Heart left ventricle (tissue), 16 donors: ENCODE results near the gene PDE11A. TPM values are rescaled to one million over a fixed set of nuclear protein-coding genes. Genes with fewer than 3 reads are reported as not detected.

Experiments
- ATAC-seq, 4 donors: fragments of 200-7000 bp; cut with Tn5 transposase; one replicate each; pipeline ENCODE4 v1.9.1; 2020 to 2022; ENCODE audit warnings: moderate library complexity in 4 of 4, mild to moderate bottlenecking in 3 of 4, moderate number of reproducible peaks in 1 of 4
- DNase-seq, 5 donors: peaks; one replicate each; pipeline ENCODE4 v3.0.0-alpha.2; 2020
- H3K27ac ChIP-seq, 12 donors: fragments of 200-600 bp; sonication (generic) in 4 of 12; one replicate each; pipeline versions ENCODE4 v1.5.0 to v1.8.0; 2016 to 2022; ENCODE audit warnings: mild to moderate bottlenecking in 2 of 12
- H3K27me3 ChIP-seq, 9 donors: fragments of 200-600 bp; sonication (generic) in 2 of 9; one replicate each; pipeline versions ENCODE4 v1.5.1 to v1.8.0; 2016 to 2022; ENCODE audit warnings: mild to moderate bottlenecking in 3 of 9
- H3K36me3 ChIP-seq, 9 donors: fragments of 200-600 bp; sonication (generic) in 2 of 9; one replicate each; pipeline versions ENCODE4 v1.5.0 to v1.8.0; 2018 to 2022; ENCODE audit warnings: mild to moderate bottlenecking in 2 of 9
- H3K4me1 ChIP-seq, 12 donors: fragments of 200-600 bp; sonication (generic) in 4 of 12; one replicate each; pipeline versions ENCODE4 v1.5.0 to v1.8.0; 2016 to 2022; ENCODE audit warnings: mild to moderate bottlenecking in 3 of 12
- H3K4me3 ChIP-seq, 12 donors: fragments of 200-600 bp; sonication (generic) in 4 of 12; one replicate each; pipeline versions ENCODE4 v1.5.0 to v1.8.0; 2017 to 2022; ENCODE audit warnings: mild to moderate bottlenecking in 9 of 12, moderate library complexity in 4 of 12
- H3K9me3 ChIP-seq, 12 donors: fragments of 200-600 bp; sonication (generic) in 4 of 12; one replicate each; pipeline versions ENCODE4 v1.5.0 to v1.8.0; 2016 to 2022; ENCODE audit warnings: mild to moderate bottlenecking in 1 of 12
- POLR2A ChIP-seq, 2 donors: fragments of 450-650 bp; IDR thresholded peaks; one replicate each; pipeline ENCODE4 v1.6.1; 2017; ENCODE audit warnings: antibody characterized with exemption in 2 of 2, mild to moderate bottlenecking in 2 of 2, moderate library complexity in 2 of 2
- WGBS, 4 donors: extraction: QIAGEN DNeasy Blood & Tissue Kit in 2 of 4; methylation state at CpG; one replicate each; pipeline versions ENCODE4 v1.1.5 to v1.1.7; 2013 to 2018; 5-methylcytosine and 5-hydroxymethylcytosine counted together
- intact Hi-C, 10 donors: fragments of 100-400 bp; cut with DNase I; formaldehyde crosslinking; loops; one replicate each; pipeline versions ENCODE4 v1.11.1 to v1.14.2; 2022
- polyA plus RNA-seq, 2 donors: library from polyadenylated mRNA; stranded (reverse); fragments of 200-250 nt; gene quantifications; one replicate each; pipeline ENCODE4 v1.2.3, GENCODE V29; 2013
- total RNA-seq, 9 donors: library from RNA; depleted of rRNA in 2 of 9; stranded (reverse); fragments of >200 nt in 2 of 9; fragmentation: NEBNext Ultra II Directional in 3 of 9; extraction: Animal tissue kit (Norgen Biotek cat#: 25700) in 3 of 9; gene quantifications; one replicate each; pipeline versions ENCODE4 v1.1.0 to v1.2.4, GENCODE V29; 2016 to 2023
- TF ChIP-seq, protein P1 (sequence below), 12 donors: fragments of 200-600 bp; sonication (generic) in 4 of 12; IDR thresholded peaks; one replicate each; pipeline versions ENCODE4 v1.5.0 to v1.8.0; 2018 to 2022; ENCODE audit warnings: antibody characterized with exemption in 12 of 12, mild to moderate bottlenecking in 5 of 12
- donor health status: ischemic (EF 13 %, LVEDD 7.1; RV severe dilation, severe dysfunction).
- donor health status: healthy with polysubstance abuse.
- donor health status: DM: no; HTN: yes; CAD: no.
- donor health status: DM: no; HTN: no; CAD: no.
- donor health status: ischemic (EF 25% LVEDD 6.9; RV normal size, moderate dysfunction).
- donor health status: ischemic (EF 25% LVEDD 5.7; RV mildly dilated, moderate dysfunction).
- donor health status: healthy.
- donor health status: DM: yes; HTN: yes; CAD: no.
- donor health status: ischemic (EF 35%, LVEDD 5.7; RV mildly dilated, moderate dysfunction).
- donor health status: nonischemic (EF 11% LVEDD 7.7; RV severe dilation, severe dysfunction).
- donor health status: DM: yes; HTN: yes; CAD: no.
- donor health status: PGD.
- donor health status: ischemic (EF 29% LVEDD 5.4; RV normal size, mild dysfunction).
- donor health status: nonischemic (EF 23%, LVEDD 6.1; RV moderate dilation, normal function).

PDE11A gene
- total and polyA plus RNA-seq, 11 donors = 0.24 to 2.9 (median 0.88) TPM

DNA sequence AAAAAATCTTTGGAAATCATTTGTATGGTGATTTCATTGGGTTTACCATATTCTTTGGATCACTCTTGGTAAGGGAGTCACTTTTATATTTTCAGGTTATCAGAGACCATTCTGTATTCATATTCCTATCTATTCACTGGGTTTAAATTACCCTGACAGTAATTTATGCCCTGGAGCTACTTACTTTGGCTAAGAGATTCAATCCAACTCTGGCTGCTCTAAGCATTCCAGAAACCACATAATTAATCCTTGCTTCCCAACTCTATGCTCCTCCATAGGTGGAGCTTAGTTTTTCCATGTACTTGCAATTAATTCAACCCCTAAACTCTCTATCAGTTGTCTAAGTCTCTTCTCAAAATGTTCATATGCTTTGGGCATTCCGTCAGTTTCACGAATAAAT is 343.7 kb downstream of the PDE11A start:
- intact Hi-C loops = loop anchor here in 8 of 10 donors (5.0 to 10.0 kb wide), 4 partner anchors 124 to 564 kb away; no protein-coding TSS in a partner anchor
- no peak for TF ChIP-seq POLR2A (IDR thresholded peaks at IDR 0.05)
- TF ChIP-seq, protein P1, sequence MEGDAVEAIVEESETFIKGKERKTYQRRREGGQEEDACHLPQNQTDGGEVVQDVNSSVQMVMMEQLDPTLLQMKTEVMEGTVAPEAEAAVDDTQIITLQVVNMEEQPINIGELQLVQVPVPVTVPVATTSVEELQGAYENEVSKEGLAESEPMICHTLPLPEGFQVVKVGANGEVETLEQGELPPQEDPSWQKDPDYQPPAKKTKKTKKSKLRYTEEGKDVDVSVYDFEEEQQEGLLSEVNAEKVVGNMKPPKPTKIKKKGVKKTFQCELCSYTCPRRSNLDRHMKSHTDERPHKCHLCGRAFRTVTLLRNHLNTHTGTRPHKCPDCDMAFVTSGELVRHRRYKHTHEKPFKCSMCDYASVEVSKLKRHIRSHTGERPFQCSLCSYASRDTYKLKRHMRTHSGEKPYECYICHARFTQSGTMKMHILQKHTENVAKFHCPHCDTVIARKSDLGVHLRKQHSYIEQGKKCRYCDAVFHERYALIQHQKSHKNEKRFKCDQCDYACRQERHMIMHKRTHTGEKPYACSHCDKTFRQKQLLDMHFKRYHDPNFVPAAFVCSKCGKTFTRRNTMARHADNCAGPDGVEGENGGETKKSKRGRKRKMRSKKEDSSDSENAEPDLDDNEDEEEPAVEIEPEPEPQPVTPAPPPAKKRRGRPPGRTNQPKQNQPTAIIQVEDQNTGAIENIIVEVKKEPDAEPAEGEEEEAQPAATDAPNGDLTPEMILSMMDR (IDR thresholded peaks at IDR 0.05) = no peak
- 87 to 98% (median 94%) methylated on average over 2 of the region's 2 CpGs for WGBS, 4 donors

DNA sequence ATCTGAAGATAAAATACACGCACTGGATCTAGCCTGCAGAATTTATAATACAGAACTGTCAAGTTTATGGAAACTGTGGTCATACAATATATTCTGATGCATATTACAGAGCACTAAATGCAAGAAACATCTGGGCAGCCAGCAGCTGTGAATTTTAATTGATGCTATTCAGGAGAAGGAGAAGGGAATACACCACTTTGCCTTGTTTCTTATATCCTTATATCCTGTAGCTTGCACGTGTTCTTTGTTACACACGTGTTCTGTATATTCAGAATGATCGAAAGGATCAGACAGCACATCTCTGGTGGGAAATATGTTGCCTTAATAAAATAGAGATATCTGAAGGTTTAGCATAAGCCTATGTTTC is 344.2 kb downstream of the PDE11A start:
- peaks cover 0 to 7% (median 0%) of the 10 kb centered on the region in 9 donors for H3K27me3 ChIP-seq
- H3K27ac ChIP-seq = no peak overlapping the region
- H3K36me3 ChIP-seq = no peaks in the 10 kb centered on the region
- 72 to 79% (median 75%) methylated on average over 4 of the region's 4 CpGs for WGBS, 4 donors
- H3K4me1 ChIP-seq = peaks cover 0 to 9% (median 0%) of the 10 kb centered on the region in 12 donors
- H3K9me3 ChIP-seq = no peaks in the 10 kb centered on the region
- no peak for DNase-seq
- TF ChIP-seq, protein P1 (IDR thresholded peaks at IDR 0.05) = no peak
- ATAC-seq = no peak
- no peak overlapping the region for H3K4me3 ChIP-seq
- intact Hi-C loops = loop anchor here in 8 of 10 donors (5.0 to 10.0 kb wide), 4 partner anchors 124 to 564 kb away; no protein-coding TSS in a partner anchor

More for the DNA sequence above, 343.7 kb downstream of the PDE11A start:
- Histone ChIP-seq H3K9me3 (no peaks in the 10 kb centered on the region), H3K27me3 (peaks cover 0 to 7% (median 0%) of the 10 kb centered on the region in 9 donors), H3K36me3 (no peaks in the 10 kb centered on the region), H3K4me1 (peaks cover 0 to 9% (median 0%) of the 10 kb centered on the region in 12 donors), H3K27ac (no peak overlapping the region), H3K4me3 (no peak overlapping the region)
- DNase-seq = no peak
- no peak for ATAC-seq

DNA sequence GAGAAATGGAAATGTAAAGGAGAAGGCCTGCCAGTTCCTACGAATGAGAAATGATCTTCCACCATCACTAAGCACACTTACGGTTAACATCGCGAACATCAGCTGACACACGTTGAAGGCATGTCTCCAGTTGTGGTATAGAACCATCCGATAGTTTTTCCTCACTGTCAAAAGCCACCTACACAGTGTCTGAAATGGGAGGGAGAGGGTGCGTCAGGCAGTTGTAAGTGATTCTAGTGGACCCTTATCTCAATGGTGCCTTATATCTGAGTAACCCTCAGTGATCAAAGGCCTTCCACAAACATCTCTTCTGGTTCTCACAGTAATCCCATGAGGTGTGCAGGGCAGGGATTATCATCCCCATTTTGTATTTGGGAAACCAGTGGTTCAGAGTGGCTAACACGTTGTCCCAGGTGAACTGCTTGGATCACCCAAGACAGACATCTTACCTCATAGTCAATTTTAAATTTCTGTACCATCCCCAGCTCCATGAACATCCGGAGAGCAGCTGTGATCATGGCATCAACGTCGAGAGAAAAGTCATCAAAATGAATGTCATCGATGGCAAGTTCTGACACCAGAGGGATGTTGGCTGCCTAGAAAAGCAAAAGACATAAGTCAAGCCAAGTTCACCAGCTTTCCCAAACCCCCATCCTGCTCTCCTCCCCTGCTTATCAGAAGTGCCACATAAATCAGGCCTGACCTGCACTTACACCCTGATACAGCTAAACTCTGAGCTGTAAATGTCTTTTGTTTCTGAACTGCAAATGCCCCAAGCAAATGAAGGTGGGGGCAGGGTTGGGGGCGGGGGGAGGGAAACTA is 344.8 kb downstream of the PDE11A start:
- TF ChIP-seq, protein P1 (IDR thresholded peaks at IDR 0.05) = no peak
- H3K9me3 ChIP-seq = no peaks in the 10 kb centered on the region
- H3K4me3 ChIP-seq = no peak overlapping the region
- intact Hi-C loops = loop anchor here in 9 of 10 donors (2.0 to 10.0 kb wide), 6 partner anchors 105 to 563 kb away; no protein-coding TSS in a partner anchor
- DNase-seq = no peak
- WGBS, 4 donors = 78 to 83% (median 81%) methylated on average over 13 of the region's 13 CpGs
- no peaks in the 10 kb centered on the region for H3K36me3 ChIP-seq
- H3K27me3 ChIP-seq = peaks cover 0 to 11% (median 0%) of the 10 kb centered on the region in 9 donors
- H3K27ac ChIP-seq = no peak overlapping the region
- peaks cover 0 to 9% (median 0%) of the 10 kb centered on the region in 12 donors for H3K4me1 ChIP-seq
- ATAC-seq = no peak

DNA sequence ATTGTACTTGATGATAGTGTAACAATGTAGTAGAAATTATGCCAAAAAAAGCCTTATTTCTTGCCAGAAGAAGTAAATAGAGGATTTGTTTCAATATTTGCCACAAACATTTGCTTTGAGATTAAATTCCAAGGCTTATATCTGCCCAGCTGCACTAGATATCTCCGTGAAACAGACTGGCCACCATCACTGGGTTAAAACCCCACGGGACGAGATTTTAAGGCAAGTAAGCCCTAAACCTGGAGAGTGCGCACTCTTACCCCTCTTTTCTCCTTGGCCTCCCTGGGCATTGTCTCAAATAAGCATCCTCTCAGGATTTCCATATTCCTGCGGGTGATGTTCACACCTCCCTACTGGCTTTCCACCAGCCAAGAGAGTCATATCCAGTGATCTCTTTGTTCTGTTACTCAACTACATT is 345.6 kb downstream of the PDE11A start:
- WGBS, 4 donors = 66 to 80% (median 67%) methylated on average over 5 of the region's 5 CpGs
- ATAC-seq (peak in 1 of 4 donors; percentile 18), DNase-seq (no peak)
- Histone ChIP-seq H3K4me1 (peaks cover 0 to 9% (median 0%) of the 10 kb centered on the region in 12 donors), H3K4me3 (no peak overlapping the region), H3K9me3 (no peaks in the 10 kb centered on the region), H3K27me3 (peaks cover 0 to 11% (median 0%) of the 10 kb centered on the region in 9 donors), H3K27ac (no peak overlapping the region), H3K36me3 (no peaks in the 10 kb centered on the region)
- intact Hi-C loops = loop anchor here in 9 of 10 donors (2.0 to 10.0 kb wide), 6 partner anchors 104 to 562 kb away; no protein-coding TSS in a partner anchor
- TF ChIP-seq POLR2A (IDR thresholded peaks at IDR 0.05) = no peak
- TF ChIP-seq, protein P1 (IDR thresholded peaks at IDR 0.05) = no peak
